Stimulated activated naive B cell treated with anti-CD40 and anti-IgM and Interleukin-4, amounts not matched to agents 10 μg/mL and 1 μg/mL and 100 μg/mL, for 72 hours (primary cell): ENCODE measurements around the gene ELAC2.

Source experiments
- ATAC-seq, 2 donors: fragments of 150-1000 bp; cut with Tn5 transposase; replicated peaks; 2 replicates each; pipeline ENCODE4 v1.10.0; 2021; ENCODE audit warnings: moderate library complexity in 1 of 2
- DNase-seq: peaks from one replicate; pipeline ENCODE4 v3.0.0; 2021
- H3K27ac Mint-ChIP-seq: one replicate; pipeline ENCODE4 v1.8.0; 2022; ENCODE audit warnings: mild to moderate bottlenecking, mixed read lengths
- H3K27me3 Mint-ChIP-seq, 2 donors: one replicate each; pipeline ENCODE4 v1.8.0; 2022; ENCODE audit warnings: mixed read lengths in 2 of 2
- H3K36me3 Mint-ChIP-seq, 2 donors: one replicate each; pipeline ENCODE4 v1.8.0; 2022; ENCODE audit warnings: mixed read lengths in 2 of 2, mild to moderate bottlenecking in 1 of 2
- H3K4me1 Mint-ChIP-seq, 2 donors: one replicate each; pipeline ENCODE4 v1.8.0; 2022; ENCODE audit warnings: mixed read lengths in 2 of 2, mild to moderate bottlenecking in 1 of 2
- H3K4me3 Mint-ChIP-seq, 2 donors: one replicate each; pipeline ENCODE4 v1.8.0; 2022; ENCODE audit warnings: mild to moderate bottlenecking in 2 of 2, mixed read lengths in 2 of 2, moderate library complexity in 1 of 2
- H3K9me3 Mint-ChIP-seq, 2 donors: one replicate each; pipeline ENCODE4 v1.8.0; 2022; ENCODE audit warnings: mixed read lengths in 2 of 2, mild to moderate bottlenecking in 1 of 2

The ELAC2 gene, protein sequence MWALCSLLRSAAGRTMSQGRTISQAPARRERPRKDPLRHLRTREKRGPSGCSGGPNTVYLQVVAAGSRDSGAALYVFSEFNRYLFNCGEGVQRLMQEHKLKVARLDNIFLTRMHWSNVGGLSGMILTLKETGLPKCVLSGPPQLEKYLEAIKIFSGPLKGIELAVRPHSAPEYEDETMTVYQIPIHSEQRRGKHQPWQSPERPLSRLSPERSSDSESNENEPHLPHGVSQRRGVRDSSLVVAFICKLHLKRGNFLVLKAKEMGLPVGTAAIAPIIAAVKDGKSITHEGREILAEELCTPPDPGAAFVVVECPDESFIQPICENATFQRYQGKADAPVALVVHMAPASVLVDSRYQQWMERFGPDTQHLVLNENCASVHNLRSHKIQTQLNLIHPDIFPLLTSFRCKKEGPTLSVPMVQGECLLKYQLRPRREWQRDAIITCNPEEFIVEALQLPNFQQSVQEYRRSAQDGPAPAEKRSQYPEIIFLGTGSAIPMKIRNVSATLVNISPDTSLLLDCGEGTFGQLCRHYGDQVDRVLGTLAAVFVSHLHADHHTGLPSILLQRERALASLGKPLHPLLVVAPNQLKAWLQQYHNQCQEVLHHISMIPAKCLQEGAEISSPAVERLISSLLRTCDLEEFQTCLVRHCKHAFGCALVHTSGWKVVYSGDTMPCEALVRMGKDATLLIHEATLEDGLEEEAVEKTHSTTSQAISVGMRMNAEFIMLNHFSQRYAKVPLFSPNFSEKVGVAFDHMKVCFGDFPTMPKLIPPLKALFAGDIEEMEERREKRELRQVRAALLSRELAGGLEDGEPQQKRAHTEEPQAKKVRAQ

DNA sequence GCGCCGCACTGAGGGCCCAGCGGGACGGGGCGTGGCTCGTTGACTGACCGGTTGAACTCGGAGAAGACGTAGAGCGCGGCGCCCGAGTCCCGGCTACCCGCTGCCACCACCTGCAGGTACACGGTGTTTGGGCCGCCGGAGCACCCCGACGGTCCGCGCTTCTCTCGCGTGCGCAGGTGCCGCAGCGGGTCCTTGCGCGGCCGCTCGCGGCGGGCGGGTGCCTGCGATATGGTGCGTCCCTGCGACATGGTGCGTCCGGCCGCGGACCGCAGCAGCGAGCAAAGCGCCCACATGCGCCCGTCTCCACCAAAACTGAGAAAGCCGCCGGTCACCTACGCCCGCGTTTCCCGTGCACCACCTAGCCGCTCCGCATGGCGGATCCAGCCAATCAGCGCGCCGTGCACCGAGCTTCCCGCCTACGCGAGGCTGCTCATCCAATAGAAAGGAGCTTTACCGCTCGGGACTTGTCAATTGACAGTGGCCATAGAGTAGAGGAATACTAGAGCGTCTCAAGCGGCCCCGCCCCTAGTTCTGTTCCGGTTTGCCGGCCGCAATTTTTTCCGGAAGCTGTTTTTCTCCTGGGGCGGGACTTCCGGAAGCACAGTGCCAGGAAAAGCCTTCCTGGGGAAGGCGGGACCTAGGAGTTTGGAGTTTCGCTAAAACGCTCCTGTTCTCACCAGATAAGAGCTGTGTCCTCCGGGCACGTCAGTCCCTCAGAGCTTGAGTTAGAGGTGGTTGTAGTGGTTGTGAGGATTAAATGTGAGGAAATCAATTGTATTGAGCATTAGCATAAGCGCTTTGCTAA, at the start of gene ELAC2:
Gene ELAC2, minus strand, starts transcription at position 373 of the 805 bp plus-strand sequence. Its CDS starts 80 bp downstream, at position 293.
- Mint-ChIP-seq H3K4me3 (peak within 1 kb of the TSS; percentile 97 to 99), H3K27me3 (no peaks in the 10 kb centered on the region), H3K9me3 (no peaks in the 10 kb centered on the region), H3K36me3 (peaks cover 17 to 24% of the 10 kb centered on the region in 2 donors), H3K4me1 (peaks cover 15 to 21% of the 10 kb centered on the region in 2 donors), H3K27ac (peak within 1 kb of the TSS; percentile 96)
- DNase-seq (peak; percentile 98), ATAC-seq (peak; percentile 96 to 97)

- no peak for DNase-seq
- Mint-ChIP-seq H3K4me3 (no peak overlapping the region), H3K36me3 (no peaks in the 10 kb centered on the region), H3K4me1 (no peaks in the 10 kb centered on the region), H3K27ac (no peak overlapping the region), H3K9me3 (peaks cover 3 to 4% of the 10 kb centered on the region in 2 donors), H3K27me3 (peaks cover 6 to 7% of the 10 kb centered on the region in 2 donors)
- no peak for ATAC-seq
Measured at GRCh38 chr17:13065032-13065431, 47.2 kb upstream of the ELAC2 start.

- Mint-ChIP-seq H3K9me3 (peaks cover 4% of the 10 kb centered on the region in 2 donors), H3K4me1 (no peaks in the 10 kb centered on the region)
Measured at GRCh38 chr17:13055131-13055530, 37.3 kb upstream of the ELAC2 start.

GRCh38 chr17:13054666-13055065, 36.8 kb upstream of the ELAC2 start:
- no peaks in the 10 kb centered on the region for H3K36me3 Mint-ChIP-seq
- no peak for ATAC-seq
- H3K4me3 Mint-ChIP-seq: no peak overlapping the region
- no peak for DNase-seq
- no peaks in the 10 kb centered on the region for H3K4me1 Mint-ChIP-seq
- peaks cover 4 to 11% of the 10 kb centered on the region in 2 donors for H3K27me3 Mint-ChIP-seq
- H3K9me3 Mint-ChIP-seq: peaks cover 4% of the 10 kb centered on the region in 2 donors
- no peak overlapping the region for H3K27ac Mint-ChIP-seq

More at GRCh38 chr17:13055131-13055530, 37.3 kb upstream of the ELAC2 start:
- ATAC-seq (no peak), DNase-seq (no peak)
- H3K27me3 Mint-ChIP-seq: peaks cover 4 to 8% of the 10 kb centered on the region in 2 donors
- no peaks in the 10 kb centered on the region for H3K36me3 Mint-ChIP-seq
- no peak overlapping the region for H3K4me3 Mint-ChIP-seq
- H3K27ac Mint-ChIP-seq: no peak overlapping the region

- H3K36me3 Mint-ChIP-seq: no peaks in the 10 kb centered on the region
Measured at GRCh38 chr17:13051915-13052314, 34.1 kb upstream of the ELAC2 start.

DNA sequence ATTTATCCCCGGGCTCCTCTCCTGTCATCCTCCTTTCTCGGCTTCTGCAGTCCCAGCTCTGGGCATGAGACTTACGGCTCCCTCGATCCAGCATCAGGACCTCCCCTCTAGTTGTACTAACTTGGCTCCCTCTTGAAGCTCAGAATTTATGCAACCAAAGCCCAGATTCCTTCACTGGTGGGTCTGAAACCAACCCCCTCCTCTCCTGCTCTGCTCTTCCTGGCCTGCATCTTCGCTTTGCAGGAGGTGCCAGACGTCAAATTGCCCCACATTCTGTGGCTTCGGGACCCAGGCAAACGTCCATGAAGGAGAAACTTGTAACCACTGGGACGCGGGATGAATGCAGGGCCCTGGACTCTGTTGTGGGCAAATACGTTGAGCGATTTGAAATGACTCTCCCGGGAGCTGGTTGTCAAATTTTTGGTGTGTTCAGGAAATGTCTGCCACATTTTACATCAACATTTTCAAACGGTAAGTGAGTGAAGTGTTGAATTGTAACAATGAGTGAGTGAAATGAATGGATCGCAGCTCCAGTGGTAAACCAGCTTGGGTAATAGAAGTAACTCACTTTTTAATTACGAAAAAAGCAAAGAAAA, 29.3 kb upstream of the ELAC2 start:
- H3K4me3 Mint-ChIP-seq: no peak overlapping the region
- no peak overlapping the region for H3K27ac Mint-ChIP-seq
- H3K27me3 Mint-ChIP-seq: peaks cover 20 to 27% of the 10 kb centered on the region in 2 donors
- H3K36me3 Mint-ChIP-seq: no peaks in the 10 kb centered on the region
- H3K9me3 Mint-ChIP-seq: no peaks in the 10 kb centered on the region
- DNase-seq (no peak), ATAC-seq (no peak)
- no peaks in the 10 kb centered on the region for H3K4me1 Mint-ChIP-seq

More at GRCh38 chr17:13051915-13052314, 34.1 kb upstream of the ELAC2 start:
- DNase-seq (no peak), ATAC-seq (no peak)
- Mint-ChIP-seq H3K4me1 (no peaks in the 10 kb centered on the region), H3K27me3 (peaks cover 12 to 15% of the 10 kb centered on the region in 2 donors), H3K27ac (no peak overlapping the region), H3K9me3 (no peaks in the 10 kb centered on the region), H3K4me3 (no peak overlapping the region)

DNA sequence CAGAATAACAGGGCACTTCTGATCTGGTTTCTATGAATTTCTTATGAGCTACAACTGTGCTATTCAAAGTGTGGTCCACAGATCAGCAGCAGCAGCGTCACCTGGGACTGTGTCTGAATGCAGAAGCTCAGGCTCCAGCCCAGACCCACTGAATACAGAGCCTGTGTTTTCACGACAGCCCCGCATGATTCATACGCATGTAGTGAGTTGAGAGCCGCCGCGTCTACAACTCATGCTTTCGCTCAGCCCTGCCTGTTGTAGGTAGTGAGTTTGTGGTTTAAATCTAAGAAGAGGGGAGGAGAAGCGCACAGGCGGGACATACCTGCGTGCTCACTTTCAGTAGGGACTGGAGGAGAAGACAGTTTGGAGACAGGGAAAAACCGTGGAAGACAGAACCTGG, 28.5 kb upstream of the ELAC2 start:
- Mint-ChIP-seq H3K4me1 (no peaks in the 10 kb centered on the region), H3K27ac (no peak overlapping the region), H3K27me3 (peaks cover 22 to 34% of the 10 kb centered on the region in 2 donors), H3K9me3 (no peaks in the 10 kb centered on the region), H3K36me3 (no peaks in the 10 kb centered on the region), H3K4me3 (no peak overlapping the region)
- DNase-seq (no peak), ATAC-seq (no peak)

DNA sequence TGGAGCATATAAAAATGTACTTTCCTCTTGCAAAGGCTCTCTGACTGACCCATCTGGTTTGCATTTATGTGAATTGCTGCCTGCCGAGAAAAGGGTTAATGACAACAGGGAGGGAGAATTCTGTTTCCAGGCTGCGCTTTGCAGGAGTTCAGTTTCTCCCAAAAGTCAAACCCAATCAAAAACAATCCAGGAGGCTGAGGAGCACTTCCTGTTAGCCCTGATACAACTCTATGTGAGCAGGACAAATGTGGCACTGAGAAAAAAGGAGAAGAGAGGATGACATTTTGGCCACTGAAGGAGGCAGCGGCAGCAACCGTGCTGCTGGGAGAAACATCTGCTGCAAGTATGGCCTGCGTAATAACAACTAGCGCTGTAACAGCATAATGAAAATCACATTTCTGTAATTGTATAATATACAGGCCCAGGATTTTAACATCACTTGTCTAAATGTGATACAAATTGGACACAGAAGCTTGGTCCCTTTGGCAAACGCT, 26.8 kb upstream of the ELAC2 start:
- no peak overlapping the region for H3K4me3 Mint-ChIP-seq
- H3K4me1 Mint-ChIP-seq: no peaks in the 10 kb centered on the region
- H3K27ac Mint-ChIP-seq: no peak overlapping the region
- DNase-seq (no peak), ATAC-seq (no peak)
- no peaks in the 10 kb centered on the region for H3K36me3 Mint-ChIP-seq
- no peaks in the 10 kb centered on the region for H3K9me3 Mint-ChIP-seq
- H3K27me3 Mint-ChIP-seq: peaks cover 28% of the 10 kb centered on the region in 2 donors

DNA sequence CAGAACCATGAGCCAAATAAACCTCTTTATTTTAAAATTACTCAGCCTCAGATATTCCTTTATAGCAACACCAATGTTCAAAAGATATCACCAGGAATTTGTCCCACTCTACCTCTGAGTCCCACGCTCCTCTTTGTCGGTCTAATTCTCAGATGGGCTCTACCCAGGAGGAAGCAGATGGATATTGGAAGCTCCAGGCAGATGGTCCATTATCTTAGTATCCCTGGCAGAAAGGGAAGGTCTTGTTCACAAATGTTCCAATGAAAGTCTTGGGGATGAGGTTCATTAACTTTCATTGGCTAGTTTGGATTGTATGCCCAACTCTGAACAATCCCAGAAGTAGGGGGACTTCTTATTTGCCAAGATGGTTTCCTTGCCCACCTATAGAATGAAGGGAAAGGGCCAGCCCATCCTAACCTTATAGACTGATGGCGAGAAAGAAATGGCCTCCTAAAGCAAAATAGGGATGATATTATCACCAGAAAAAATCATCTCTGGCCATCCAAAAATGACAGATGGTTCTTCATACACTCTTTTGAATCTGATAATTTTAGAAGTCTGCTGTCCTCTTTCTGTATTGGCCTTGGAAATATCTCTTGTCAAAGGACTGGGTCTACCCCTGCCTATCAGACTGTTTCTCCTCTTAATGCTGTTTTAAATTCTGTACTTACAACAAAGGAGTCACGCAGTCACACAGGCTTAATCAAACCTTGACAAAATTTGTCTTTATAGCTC, 21.3 kb upstream of the ELAC2 start:
- no peak overlapping the region for H3K4me3 Mint-ChIP-seq
- ATAC-seq (no peak), DNase-seq (no peak)
- no peaks in the 10 kb centered on the region for H3K4me1 Mint-ChIP-seq
- no peak overlapping the region for H3K27ac Mint-ChIP-seq
- peaks cover 0 to 7% of the 10 kb centered on the region in 2 donors for H3K36me3 Mint-ChIP-seq
- H3K27me3 Mint-ChIP-seq: peaks cover 28 to 31% of the 10 kb centered on the region in 2 donors
- peaks cover 4 to 19% of the 10 kb centered on the region in 2 donors for H3K9me3 Mint-ChIP-seq

DNA sequence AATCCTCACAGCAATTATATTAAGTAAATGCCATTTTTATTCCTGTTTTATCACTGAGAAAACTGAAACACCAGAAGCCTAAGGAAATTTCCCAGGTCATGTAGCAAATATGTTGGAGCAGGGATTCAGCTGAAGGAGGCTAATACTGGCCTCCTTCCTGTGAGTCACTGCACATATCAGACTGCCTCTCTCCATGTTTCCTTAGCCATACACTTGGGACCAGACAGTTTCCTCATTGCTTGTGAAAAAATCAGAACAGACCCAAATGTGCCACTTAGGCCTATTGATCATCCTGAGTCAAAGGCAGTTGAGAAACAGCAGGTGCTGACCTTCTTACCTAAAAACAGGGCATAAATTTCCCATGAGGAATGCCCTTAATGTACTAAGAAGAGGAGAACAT, 18.9 kb upstream of the ELAC2 start:
- no peak for DNase-seq
- Mint-ChIP-seq H3K4me1 (no peaks in the 10 kb centered on the region), H3K4me3 (no peak overlapping the region), H3K9me3 (peaks cover 4 to 19% of the 10 kb centered on the region in 2 donors), H3K27ac (no peak overlapping the region), H3K27me3 (peaks cover 16 to 20% of the 10 kb centered on the region in 2 donors), H3K36me3 (peaks cover 0 to 7% of the 10 kb centered on the region in 2 donors)
- no peak for ATAC-seq

- Mint-ChIP-seq H3K9me3 (peaks cover 4 to 19% of the 10 kb centered on the region in 2 donors), H3K27ac (no peak overlapping the region), H3K4me1 (no peaks in the 10 kb centered on the region), H3K36me3 (peaks cover 0 to 7% of the 10 kb centered on the region in 2 donors), H3K27me3 (peaks cover 12% of the 10 kb centered on the region in 2 donors), H3K4me3 (no peak overlapping the region)
- ATAC-seq (no peak), DNase-seq (no peak)
Measured at GRCh38 chr17:13035420-13035819, 17.6 kb upstream of the ELAC2 start.

DNA sequence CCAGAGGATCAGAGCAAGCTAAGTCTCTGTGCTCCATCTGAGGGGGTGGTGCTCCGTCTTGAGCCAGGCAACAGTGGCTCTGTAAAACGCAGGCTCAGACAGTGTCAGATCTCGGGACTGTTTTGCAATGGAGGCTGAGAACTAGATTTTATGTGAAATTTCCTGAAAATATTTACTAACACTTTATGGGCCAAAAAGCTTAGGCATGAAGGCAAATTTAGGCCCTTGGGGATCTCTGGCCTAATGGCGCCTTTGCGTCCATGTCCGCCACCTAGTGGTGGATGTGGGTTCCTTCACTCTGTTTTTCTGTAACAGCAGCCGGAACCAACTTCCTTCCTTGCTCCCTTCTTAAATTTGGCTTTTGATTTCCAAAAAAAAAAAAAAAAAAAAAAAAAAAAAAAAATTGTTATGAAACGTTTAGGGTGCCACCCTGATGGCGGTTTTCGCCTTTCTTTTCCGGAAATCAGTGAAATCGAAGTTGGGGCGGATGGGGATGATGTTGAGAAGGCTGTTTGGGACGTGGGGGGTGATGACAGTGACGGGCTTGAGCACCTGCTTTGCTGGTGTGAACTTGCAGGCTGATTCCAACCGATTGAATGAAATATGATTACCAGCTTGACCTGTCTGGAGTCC, 14.0 kb upstream of the ELAC2 start:
- Mint-ChIP-seq H3K36me3 (peaks cover 0 to 7% of the 10 kb centered on the region in 2 donors), H3K4me1 (no peaks in the 10 kb centered on the region), H3K27me3 (peaks cover 20 to 24% of the 10 kb centered on the region in 2 donors), H3K4me3 (no peak overlapping the region), H3K9me3 (peaks cover 4 to 19% of the 10 kb centered on the region in 2 donors), H3K27ac (no peak overlapping the region)
- DNase-seq (peak; percentile 18), ATAC-seq (peak; percentile 62 to 71)
